GM18951 (cell line): Measurements from ENCODE around the gene VCPKMT.
"Not testable (repeated sequence)": the region's sequence is repeated elsewhere in the genome, so short reads cannot be mapped to it uniquely, and the experiment has no call there.

Source experiments
- POLR2A ChIP-seq: IDR thresholded peaks from 4 replicates; pipeline ENCODE4 v1.6.1; 2011; ENCODE audit warnings: mild to moderate bottlenecking; ENCODE audit not compliant: insufficient read length, insufficient read depth; ENCODE audit errors: extremely low read depth
- in situ Hi-C: fragments of 300-500 bp; cut with MboI; formaldehyde crosslinking; loops from one replicate; pipeline ENCODE4 v1.12.0; 2022; ENCODE audit warnings: low sequenced_read_pairs, mixed read lengths, inconsistent platforms; ENCODE audit not compliant: unreplicated experiment

VCPKMT gene

GRCh38 chr14:50088117-50088515 is 28.3 kb downstream of the VCPKMT start:
- in situ Hi-C loops, result no loop called here
- TF ChIP-seq POLR2A, result no peak

GRCh38 chr14:50087341-50088116 is 28.8 kb downstream of the VCPKMT start:
- in situ Hi-C loops, result no loop called here
- TF ChIP-seq POLR2A, result no peak

GRCh38 chr14:50086321-50086711 is 30.1 kb downstream of the VCPKMT start:
- no peak for TF ChIP-seq POLR2A
- in situ Hi-C loops, result no loop called here

- in situ Hi-C loops, result no loop called here
- TF ChIP-seq POLR2A, result peak; percentile 26
Measured at GRCh38 chr14:50085570-50086320, 30.6 kb downstream of the VCPKMT start.

- in situ Hi-C loops, result no loop called here
- no peak for TF ChIP-seq POLR2A
Measured at GRCh38 chr14:50084666-50085065, 31.7 kb downstream of the VCPKMT start.

- in situ Hi-C loops, result no loop called here
- no peak for TF ChIP-seq POLR2A
Measured at GRCh38 chr14:50083467-50084337, 32.7 kb downstream of the VCPKMT start.

- in situ Hi-C loops, result no loop called here
- peak; percentile 29 for TF ChIP-seq POLR2A
Measured at GRCh38 chr14:50082784-50083466, 33.4 kb downstream of the VCPKMT start.

- TF ChIP-seq POLR2A, result no peak
- in situ Hi-C loops, result no loop called here
Measured at GRCh38 chr14:50082308-50082742, 34.0 kb downstream of the VCPKMT start.

- in situ Hi-C loops, result not testable (repeated sequence)
Measured at GRCh38 chr14:50079103-50079502, 37.3 kb downstream of the VCPKMT start.

GRCh38 chr14:50073663-50074062 is 42.7 kb downstream of the VCPKMT start:
- in situ Hi-C loops, result not testable (repeated sequence)

GRCh38 chr14:50072395-50072794 is 44.0 kb downstream of the VCPKMT start:
- in situ Hi-C loops, result no loop called here
- TF ChIP-seq POLR2A, result no peak

- in situ Hi-C loops, result no loop called here
- TF ChIP-seq POLR2A, result no peak
Measured at GRCh38 chr14:50070840-50071548, 45.4 kb downstream of the VCPKMT start.
